Measurements from ENCODE around the gene ANKRD6.
A peak's percentile ranks its signal among the peaks of the same experiment; 100 is the strongest.
"Not testable (repeated sequence)": the region's sequence is repeated elsewhere in the genome, so short reads cannot be mapped to it uniquely, and the experiment has no call there.

ANKRD6 gene

GRCh38 chr6:89605861-89606260 is 172.9 kb downstream of the ANKRD6 start:
- DNase-seq, result no peak

GRCh38 chr6:89610149-89610642 is 177.2 kb downstream of the ANKRD6 start:
- DNase-seq, result peak; percentile 27

DNA sequence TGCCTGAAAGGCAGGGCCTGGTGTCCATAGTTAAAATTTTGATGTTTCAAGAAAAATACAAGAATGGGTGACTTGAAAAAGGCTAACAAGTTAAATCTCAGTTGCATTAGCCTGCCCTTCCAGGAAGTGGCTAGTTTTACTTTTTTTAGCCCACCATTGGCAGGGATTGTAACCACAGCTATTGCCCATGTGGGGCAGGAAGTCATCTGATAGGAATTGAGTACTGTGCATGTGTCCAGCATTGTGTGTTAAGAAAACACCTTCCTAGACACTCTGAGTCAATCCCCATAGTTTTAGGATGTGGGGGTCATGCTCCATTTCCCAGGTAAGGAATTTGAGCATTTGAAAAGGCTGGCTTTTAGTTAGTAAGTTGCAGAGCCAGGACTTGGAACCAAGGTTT is 178.7 kb downstream of the ANKRD6 start:
- no peak for DNase-seq

DNA sequence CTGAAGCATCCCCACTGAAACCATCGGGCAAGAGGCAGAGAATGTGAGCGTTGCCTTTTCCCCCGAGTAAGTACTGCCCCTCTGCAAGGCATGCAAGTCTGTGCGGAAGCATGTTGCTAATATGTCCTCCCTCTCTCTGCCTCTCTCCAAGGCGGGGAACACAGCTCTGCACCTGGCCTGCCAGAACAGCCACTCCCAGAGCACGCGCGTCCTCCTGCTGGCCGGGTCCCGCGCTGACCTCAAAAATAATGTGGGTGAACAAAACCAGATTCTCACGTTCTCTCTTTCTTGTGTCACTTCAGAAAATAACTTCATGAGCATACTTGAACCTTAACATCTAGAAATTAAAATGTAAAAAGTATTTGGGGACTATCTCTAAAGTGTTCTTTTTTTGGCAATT is 179.2 kb downstream of the ANKRD6 start:
- DNase-seq, result no peak

- DNase-seq, result no peak
These were observed 180.8 kb downstream of the ANKRD6 start for GRCh38 chr6:89613790-89614189.

DNA sequence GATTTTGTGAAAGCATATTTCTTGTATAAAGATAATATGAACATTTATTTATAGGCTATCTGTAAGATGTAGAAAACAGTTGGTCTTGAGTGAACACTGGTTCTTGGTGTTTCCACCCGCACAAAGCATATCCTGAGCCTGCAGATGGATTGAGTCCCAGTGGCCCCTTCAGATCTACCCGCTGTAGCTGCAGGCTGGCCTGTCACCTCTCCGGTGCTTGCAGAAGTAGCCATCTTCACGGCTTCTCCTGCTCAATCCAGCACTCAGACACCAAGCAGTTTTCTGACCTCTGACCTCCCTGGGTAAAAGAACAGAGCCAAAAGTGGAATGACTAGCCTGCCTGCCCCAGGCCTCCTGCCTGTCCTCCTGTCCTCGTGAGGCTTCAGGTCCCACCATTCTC is 182.9 kb downstream of the ANKRD6 start:
- DNase-seq, result no peak

DNA sequence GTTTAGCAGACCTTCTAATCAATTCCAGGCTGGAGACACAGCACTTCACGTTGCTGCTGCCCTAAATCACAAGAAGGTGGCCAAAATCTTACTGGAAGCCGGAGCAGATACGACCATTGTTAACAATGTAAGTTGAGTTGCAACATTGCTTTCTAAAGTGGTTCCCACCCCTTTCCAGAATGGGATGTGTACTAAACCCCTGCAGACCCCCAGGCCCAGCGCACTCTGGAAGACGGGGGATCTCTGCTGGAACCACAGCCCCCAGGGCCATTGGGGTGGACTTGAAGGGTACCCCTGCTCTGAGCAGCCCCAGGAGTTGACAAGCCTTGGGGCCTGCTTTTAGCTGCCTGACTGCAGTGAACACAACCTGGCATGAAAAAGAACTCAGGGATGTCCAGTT is 183.6 kb downstream of the ANKRD6 start:
- DNase-seq, result no peak

DNA sequence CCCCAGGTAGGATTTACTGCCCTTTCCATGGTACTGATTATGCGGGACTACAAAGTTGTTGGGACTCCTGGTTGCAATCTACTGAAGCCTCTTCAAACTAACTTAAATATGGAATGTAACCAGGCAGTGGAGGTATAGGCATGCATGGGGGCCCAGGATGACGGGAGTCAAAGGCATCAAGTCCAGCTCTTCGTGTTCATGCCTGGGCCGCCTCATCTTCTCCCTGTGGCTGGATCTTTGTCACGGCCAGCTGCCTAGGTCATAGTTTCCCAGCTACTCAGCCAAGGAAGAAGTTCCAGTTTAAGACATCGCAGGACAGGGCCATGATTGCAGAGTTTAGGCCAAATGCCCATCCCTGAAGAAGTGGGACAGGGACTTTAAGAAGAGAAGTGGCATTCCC is 185.1 kb downstream of the ANKRD6 start:
- no peak for DNase-seq

GRCh38 chr6:89619567-89619966 is 186.6 kb downstream of the ANKRD6 start:
- no peak for DNase-seq

- no peak for DNase-seq
These were observed 190.8 kb downstream of the ANKRD6 start for GRCh38 chr6:89623749-89624148.

DNA sequence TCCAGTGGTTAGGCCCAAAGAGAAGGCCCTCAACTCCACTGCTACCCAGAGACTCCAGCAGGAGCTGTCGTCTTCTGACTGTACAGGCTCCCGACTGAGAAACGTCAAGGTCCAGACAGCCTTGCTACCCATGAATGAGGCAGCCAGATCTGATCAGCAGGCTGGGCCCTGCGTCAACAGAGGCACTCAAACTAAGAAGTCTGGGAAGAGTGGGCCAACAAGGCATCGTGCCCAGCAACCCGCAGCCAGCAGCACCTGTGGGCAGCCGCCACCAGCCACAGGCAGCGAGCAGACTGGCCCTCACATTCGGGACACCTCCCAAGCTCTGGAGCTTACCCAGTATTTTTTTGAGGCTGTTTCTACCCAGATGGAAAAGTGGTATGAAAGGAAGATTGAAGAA is 197.5 kb downstream of the ANKRD6 start:
- DNase-seq, result no peak

- not testable (repeated sequence) for DNase-seq
These were observed 203.5 kb downstream of the ANKRD6 start for GRCh38 chr6:89636412-89636811.

DNA sequence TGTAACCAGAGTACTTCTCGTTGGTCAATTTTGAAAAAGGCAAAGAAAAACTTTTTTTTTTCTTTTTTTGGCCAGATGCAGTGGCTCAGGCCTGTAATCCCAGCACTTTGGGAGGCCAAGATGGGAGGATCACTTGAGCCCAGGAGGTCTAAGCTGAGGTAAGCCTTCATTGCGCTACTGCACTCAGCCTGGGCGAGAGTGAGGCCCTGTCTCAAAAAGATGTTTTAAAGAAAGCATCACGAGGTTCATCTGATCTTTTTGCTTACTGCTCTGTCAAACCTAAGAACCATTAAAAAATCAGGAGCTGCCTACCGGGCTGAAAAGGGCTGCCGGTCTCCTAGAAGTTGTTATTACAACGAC is 205.0 kb downstream of the ANKRD6 start:
- no peak for DNase-seq

DNA sequence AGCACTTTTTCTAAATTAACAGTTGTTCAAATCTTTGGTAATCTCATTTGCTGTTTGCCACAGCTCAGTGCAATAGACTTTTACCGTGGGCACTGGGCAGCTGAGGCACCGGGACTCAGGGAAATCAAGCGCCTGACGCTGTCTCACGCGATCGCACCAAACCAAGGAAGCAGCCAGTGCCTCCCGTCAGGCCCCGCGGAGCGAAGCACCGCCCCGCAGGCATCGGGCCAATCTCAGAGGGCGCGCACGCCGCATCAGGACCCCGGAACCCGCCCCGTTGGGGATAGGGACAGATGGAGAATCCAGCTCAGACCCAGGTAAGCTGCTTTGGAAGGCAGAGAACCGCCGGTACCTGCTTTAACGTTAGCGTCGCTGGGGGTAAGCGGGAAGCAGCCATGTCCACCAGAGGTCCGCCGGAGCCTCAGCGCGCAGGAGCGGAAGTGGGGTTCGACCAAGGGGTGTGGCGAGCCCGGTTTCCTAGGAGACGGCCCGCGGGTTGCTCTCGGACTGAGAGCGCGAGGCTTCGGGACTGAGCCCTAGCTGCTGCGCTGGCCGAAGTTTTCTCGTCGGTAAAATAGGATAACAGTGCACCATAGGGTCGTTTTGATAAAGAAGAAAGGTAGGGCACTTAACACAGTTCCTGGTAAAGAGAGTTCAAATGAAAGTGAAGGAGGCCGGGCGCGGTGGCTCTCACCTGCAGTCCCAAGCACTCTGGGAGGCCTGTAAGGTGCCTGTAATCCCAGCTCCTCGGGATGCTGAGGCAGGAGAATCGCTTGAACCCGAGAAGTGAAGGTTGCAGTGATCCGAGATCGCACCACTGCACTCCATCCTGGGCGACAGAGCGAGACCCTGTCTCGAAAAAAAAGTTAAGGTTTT is 205.6 kb downstream of the ANKRD6 start, which contains the start of gene LYRM2:
TSS of gene LYRM2 (minus strand) at position 428 of the 876 bp plus-strand sequence. CDS start at position 397, 31 bp downstream.
- DNase-seq, result peak; percentile 85

DNA sequence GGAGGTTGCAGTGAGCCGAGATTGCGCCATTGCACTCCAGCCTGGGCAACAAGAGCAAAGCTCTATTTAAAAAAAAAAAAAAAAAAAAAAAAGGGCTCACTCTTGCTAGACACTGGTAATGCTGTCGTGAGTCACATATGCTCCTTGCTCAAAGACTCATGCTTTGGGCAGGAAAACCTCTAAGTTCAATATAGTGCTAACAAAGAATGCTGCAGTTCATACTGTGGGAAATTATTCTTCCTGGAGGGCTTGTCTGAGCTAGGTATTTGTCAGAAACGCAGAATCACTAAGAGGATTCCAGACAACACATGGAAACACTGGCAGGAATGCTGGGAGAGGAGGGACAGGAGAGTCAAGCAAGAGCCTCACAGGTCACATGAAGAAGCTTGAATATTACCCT is 207.9 kb downstream of the ANKRD6 start:
- no peak for DNase-seq

DNA sequence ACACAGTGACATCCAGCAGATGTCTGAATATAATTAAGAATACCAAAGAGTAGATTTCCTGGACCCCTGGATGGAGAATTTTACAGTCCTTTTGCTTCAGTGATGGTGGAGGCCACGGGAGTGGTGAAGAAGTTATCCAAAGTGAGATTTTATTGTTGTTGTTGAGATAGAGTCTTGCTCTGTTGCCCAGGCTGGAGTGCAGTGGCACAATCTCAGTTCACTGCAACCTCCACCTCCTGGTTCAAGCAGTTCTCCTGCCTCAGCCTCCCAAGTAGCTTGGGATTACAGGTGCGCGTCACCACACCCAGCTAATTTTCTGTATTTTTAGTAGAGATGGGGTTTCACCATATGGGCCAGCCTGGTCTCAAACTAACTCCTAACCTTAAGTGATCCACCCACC is 208.6 kb downstream of the ANKRD6 start:
- not testable (repeated sequence) for DNase-seq

- no peak for DNase-seq
These were observed 210.0 kb downstream of the ANKRD6 start for GRCh38 chr6:89642956-89643355.

DNA sequence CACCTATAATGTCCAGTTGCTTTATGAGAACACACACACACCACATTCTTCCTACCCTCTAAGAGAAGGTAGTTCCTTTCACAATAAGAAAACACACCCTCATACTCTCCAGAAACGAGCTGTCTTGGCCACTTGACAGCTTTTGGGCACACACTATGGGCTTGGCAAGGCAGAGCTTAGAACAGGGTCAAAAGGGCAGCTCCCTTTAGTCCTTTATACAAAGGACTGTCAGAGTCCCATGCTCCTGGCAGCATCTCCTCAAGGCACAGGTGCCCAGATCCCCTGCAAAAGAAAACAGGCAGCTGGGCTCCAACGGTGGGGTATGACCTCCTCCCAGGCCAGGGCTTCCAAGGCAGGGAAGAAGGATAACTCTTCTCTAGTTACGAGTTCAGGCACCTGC is 210.5 kb downstream of the ANKRD6 start:
- DNase-seq, result no peak

DNA sequence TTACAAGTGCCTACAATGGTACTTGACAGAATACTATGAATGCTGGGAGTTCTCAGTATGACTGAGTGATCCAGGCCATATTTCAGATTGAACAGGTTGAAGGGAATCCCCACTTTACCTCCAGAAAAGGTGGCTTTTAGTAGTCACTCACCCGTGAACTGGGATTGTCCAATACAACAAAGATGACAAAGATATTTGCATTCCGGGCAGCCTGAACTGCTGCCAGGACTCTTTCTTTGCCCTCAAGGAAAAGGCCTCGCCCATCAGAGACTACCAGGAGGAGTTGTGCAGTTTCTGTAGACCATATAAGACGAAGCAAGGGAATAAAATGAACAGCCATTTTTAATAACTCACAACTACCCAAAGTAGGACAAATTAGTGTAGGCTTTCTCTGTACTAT is 211.9 kb downstream of the ANKRD6 start:
- no peak for DNase-seq

DNA sequence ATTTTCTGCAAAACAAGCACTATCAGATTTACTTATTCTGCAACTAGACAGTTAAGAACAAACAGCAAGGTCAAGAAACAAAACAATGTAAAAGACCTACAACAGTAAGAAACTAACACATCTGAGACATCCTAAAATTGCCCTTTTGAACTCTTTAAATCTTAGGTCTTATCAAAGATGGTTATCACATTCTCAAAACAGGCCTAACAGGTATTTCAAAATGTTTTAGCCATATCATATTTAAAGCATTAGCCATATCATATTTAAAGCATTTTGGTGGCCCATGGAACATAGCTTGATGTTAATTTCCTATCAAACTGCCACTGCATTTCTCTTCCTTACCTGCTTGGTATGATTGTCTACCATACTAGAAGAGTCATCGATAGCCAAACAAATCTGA is 216.7 kb downstream of the ANKRD6 start:
- DNase-seq, result no peak

- DNase-seq, result no peak
These were observed 217.6 kb downstream of the ANKRD6 start for GRCh38 chr6:89650579-89650978.

GRCh38 chr6:89655122-89655521 is 222.2 kb downstream of the ANKRD6 start:
- no peak for DNase-seq

DNA sequence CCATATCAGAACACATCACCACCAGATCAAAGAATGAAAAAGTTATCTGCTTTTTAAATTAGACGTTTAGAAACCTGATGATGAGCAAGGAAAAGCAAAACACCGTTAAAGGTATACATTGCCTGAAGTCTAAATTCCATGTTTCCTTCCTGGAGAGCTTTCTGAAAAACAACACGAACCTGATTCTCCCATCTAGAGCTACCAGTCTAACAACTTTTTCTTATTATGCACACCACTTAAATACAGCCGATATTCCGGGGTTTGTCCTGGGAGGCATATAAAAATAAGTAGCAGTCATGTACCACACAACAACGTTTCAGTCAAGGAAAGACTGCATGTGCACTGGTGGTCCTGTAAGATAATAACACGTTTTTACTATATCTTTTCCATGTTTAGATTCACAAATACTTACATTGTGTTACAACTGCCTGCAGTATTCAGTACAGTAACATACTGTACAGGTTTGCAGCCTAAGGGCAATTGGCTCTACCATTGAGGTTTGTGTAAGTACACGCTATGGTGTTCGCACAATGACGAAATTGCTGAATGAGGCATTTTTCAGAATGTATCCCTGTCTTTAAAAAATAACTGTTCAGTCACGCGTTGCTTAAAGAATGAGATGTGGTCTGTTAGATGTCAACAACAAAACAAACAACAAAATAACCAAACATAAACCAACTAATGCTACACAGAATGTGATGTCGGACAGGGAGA is 224.7 kb downstream of the ANKRD6 start:
- no peak for DNase-seq

DNA sequence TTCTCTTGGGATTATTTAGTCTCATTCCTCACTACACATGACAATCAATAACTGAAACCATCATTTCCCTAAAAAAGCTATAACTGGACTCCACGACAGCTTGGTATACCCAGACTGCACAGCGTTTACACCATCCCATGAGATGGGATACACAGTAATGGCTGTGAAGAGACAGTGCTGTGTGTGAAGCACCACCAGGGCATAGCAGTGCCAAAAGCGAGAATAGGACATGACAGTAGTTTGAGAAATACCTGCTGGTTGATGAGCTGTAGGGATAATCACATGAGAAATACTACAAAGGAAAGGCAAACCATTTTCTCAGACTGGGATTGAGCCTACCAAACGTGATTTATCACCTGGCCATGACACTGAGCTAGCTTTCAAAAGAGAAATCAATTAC is 228.0 kb downstream of the ANKRD6 start:
- DNase-seq, result no peak
